GM19455 (cell line): ENCODE results near the gene FOXJ2.
"Not testable (repeated sequence)": the region's sequence is repeated elsewhere in the genome, so short reads cannot be mapped to it uniquely, and the experiment has no call there.

Experiments used
- ATAC-seq: cut with Tn5 transposase; IDR thresholded peaks from one replicate; pipeline ENCODE4 v1.9.1; 2021; ENCODE audit not compliant: unreplicated experiment

FOXJ2 gene

GRCh38 chr12:8032242-8033152 lies at the start of gene FOXJ2:
FOXJ2 (plus strand) TSS chr12:8032716; CDS start chr12:8039833, 7,117 bp downstream.
- peak; percentile 74 for ATAC-seq

GRCh38 chr12:7983019-7983418 lies 49.5 kb upstream of the FOXJ2 start:
- ATAC-seq: not testable (repeated sequence)

DNA sequence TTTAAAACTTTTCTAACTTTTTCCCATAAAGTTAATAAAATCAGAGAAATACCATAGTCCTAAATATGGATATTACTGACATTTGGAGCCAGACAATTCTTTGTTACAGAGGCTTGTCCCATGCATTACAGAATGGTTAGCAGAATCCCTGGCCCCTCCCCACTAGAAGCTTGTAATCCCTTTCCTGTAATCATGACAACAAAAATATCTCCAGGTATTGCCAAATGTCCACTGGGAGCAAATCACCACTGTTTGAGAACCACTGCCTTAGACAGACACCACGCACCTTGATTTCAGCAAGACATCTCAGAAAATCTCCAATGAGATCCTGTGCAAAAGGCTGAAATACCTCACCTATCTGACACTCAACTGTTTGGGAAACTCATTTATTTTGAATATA lies 49.1 kb upstream of the FOXJ2 start:
- ATAC-seq: not testable (repeated sequence)

GRCh38 chr12:7984900-7985299 lies 47.6 kb upstream of the FOXJ2 start:
- no peak for ATAC-seq

DNA sequence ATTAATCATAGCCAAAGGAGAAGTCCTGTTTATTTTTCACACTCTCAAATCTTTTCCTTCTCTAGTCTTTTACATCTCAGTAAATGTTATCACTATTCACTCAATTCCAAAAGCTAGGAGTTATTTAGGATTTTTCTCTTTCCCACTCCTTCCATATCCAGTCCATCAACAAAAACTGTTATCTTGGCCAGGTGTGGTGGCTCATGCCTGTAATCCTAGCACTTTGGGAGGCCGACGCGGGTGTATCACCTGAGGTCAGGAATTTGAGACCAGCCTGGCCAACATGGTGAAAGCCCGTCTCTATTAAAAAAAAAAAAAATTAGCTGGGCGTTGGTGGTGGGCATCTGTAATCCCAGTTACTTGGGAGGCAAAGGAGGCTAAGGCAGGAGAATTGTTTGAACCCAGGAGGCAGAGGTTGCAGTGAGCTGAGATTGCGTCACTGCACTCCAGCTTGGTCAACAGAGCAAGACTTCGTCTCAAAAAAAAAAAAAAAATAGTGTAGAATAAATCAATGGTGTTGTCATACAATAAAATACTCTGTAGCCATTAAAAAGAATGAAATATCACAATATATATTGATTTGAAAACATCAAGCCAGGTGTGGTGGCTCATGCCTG lies 46.6 kb upstream of the FOXJ2 start:
- no peak for ATAC-seq

DNA sequence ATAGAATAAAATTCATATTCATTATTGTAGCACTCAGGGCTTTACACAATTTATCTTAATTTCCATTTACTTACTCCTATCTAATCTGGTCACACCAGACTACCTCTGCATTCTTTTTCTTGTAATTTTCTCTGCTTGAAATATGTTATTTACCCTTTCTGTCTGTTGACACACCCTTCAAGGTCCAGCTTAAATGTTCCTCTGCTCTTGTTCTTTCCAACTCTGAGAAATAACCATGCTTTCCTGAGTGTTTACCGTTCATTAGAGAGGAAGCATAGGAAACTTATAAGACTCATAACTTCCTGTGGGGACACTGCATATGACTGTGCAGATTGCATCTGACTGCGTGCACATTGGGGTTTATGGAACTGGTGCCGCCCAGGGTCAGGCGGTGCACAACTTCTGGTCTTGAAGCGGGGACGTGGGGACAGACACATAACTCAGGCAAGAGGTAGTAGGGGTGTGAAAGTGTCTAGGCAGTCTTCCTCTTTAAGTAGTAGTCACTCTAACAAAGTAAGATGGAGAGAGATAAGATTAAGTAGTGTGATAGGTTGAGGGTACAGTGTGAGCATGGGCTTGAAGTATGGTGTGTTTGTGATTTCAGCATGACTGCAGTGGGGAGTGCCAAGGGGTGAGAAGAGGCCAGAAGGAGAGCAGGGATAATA lies 42.6 kb upstream of the FOXJ2 start:
- ATAC-seq: no peak

DNA sequence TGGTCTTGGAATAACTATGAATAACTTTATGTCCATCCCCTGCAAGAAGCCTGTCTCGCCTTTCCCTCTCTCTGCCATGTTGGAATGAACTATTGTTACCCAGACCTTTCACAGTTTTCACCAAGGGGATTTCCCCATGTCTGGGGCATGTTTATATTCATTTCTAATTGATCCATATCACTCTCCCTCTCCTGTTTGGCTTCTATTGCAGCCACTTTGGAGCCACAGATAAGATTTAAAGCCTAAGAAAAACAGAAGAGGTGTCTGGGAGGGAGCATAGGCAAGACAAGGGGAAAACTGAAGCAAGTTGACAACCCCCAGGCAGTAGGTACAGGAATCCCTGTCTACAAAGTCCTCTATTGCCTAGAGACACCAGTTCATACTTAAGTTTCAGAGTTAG lies 41.0 kb upstream of the FOXJ2 start:
- no peak for ATAC-seq

DNA sequence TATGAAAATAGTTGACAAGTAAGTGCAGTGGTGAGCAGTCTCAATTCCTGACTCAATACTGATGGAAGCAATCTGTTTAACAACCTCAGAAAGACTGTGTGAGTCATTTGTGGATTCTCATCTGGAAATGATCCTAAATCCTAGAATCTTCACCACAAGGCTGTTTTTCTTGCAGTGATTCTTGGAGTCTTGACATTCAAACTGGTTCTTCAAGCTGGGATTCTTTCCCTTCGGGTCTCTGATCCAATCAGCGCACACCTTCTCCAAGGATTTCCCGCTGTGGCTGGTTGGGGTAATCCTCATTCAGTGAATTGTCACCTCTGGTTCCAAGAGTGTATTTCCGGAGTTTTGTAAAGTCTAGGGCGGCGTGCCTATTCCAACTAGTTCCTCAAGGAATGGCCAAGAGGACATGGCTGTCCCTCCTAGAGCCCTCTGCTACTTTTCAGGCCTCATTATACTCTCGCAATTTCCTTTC lies 37.7 kb upstream of the FOXJ2 start:
- ATAC-seq: peak; percentile 11

DNA sequence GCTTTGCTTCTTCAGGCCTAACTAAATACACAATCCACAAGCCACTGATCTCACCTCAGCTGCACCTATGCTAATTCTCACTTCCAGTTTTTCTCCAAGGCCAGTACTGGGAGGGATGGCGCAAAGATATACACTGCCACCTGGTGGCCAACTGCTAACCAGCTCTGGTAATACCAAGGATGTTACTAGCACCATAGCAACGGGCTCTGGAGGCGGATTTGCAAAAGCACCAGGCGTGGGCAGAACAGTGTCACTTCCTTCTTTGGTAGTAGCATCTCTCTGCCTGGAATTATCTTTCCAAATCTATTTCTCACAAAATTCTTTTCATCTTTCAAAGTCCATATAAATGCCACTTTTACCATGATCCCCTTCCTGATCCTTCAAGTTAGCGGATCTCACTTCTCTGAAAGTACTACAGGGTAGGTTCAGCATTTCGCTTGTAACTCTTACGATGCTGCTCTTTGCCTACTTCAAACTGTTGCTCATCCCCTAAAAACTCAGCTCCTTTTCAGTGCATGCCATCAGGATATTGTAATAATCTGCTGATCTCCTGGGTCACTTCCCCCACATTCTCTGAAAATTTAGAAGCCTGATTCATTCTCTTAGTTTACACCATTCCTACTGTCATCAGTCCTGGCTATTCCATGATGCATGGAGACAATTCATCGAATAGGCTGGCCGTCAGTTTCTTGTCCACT lies 37.1 kb upstream of the FOXJ2 start:
- ATAC-seq: peak; percentile 99

DNA sequence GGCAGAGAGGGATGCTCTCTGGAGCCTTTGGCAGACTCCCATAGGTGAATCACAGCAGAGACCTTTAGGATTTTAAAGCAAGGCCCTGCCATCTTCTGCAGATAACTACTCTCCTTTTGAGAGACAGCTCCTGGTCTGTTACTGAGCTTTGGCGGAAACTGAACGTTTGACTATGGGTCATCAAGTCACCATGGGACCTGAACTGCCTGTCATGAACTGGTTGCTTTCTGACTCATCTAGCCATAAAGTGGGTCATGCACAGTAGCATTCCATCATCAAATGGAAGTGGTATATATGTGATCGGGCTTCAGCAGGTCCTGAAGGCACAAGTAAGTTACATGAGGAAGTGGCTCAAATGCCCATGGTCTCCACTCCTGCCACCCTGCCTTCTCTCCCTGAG lies 31.7 kb upstream of the FOXJ2 start:
- ATAC-seq: not testable (repeated sequence)

DNA sequence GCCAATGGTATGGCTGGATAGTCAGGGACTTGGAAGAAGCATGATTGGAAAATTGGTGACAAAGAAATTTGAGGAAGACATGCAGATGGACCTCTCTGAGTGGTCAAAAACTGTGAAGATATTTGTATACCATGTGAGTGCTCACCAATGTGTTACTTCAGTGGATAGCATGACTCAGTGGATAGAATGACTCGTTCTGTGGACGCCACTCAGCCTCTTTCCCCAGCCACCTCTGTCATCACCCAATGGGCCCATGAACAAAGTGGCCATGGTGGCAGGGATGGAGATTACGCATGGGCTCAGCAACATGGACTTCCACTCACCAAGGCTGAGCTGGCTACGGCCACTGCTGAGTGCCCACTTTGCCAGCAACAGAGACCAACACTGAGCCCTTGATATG lies 31.0 kb upstream of the FOXJ2 start:
- not testable (repeated sequence) for ATAC-seq

GRCh38 chr12:8004897-8005296 lies 27.6 kb upstream of the FOXJ2 start:
- not testable (repeated sequence) for ATAC-seq

DNA sequence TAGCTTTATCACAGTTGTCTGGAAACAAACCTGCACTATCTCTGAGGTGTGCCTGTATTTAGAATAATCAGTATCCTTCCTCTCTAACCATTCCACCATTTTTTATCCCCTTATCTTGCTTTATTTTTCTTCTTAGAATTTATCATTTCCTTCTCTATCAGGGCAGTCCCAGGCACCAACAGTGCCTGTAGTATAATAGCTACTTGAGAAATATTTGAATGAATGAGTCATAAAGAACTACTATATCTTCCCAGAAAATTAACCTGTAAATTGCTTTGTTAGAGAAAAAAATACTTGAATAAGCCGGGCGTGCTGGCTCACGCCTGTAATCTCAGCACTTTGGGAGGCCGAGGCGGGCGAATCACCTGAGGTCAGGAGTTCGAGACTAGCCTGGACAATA lies 21.2 kb upstream of the FOXJ2 start:
- no peak for ATAC-seq

GRCh38 chr12:8012651-8013309 lies 19.7 kb upstream of the FOXJ2 start:
- ATAC-seq: no peak

DNA sequence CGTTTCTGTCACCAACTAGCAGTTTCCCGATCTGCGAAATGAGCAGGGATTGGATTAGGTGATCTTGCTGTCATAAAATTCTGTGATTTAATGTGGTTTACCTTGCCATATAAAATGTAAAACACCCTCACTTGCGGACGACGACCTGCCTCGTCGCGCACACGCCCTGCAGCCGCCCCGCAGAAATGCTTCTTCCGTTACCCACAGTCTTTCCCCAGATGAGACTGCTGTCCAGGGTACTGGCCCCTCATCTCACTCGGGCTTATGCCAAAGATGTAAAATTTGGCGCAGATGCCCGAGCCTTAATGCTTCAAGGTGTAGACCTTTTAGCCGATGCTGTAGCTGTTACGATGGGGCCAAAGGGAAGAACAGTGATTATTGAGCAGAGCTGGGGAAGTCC lies 17.7 kb upstream of the FOXJ2 start:
- no peak for ATAC-seq

GRCh38 chr12:8018213-8018612 lies 14.3 kb upstream of the FOXJ2 start:
- ATAC-seq: not testable (repeated sequence)

GRCh38 chr12:8018666-8019581 lies 13.6 kb upstream of the FOXJ2 start:
- ATAC-seq: no peak

DNA sequence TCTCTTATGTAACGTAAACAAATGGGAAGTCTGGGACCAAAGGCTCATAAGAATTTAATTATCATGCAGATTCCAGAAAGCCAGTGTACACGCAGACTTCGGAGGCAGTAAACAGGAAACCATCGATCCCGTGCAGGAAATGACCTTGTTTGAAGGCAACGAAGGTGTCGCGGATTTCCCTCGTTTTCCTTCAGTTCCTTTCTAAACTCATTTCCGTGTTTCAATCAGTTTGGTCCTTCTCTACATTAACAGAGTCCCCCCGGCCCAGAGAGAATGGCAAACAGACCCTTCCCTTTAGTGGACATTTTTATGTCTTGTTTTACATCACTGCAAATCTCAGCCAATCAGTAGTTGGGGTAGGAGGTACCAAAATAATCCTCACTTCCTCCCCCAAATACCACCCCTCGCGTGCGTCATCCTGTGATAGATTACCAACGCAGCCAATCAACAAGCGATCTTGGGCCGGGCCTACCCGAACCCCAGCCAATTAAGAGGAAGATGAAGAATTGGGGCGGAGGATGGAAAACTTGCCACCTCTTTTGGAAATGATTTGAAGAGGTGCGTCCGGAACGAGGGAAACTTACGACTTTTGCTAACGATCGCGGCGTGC lies 6.1 kb upstream of the FOXJ2 start:
- ATAC-seq: peak; percentile 97

- no peak for ATAC-seq
Measured at GRCh38 chr12:8027856-8028255, 4.7 kb upstream of the FOXJ2 start.
